GM23338 (cell line): ENCODE results near the gene ASPG. TPM values are rescaled to one million over a fixed set of nuclear protein-coding genes. Genes with fewer than 3 reads are reported as not detected.

Experiments used
- ATAC-seq: fragments of 200-7000 bp; cut with Tn5 transposase; 3 replicates; pipeline ENCODE4 v1.9.1; 2020
- DNase-seq: peaks from one replicate; pipeline ENCODE4 v3.0.0-alpha.2; 2015; ENCODE audit warnings: low spot score
- H2AFZ ChIP-seq: fragments of 200-600 bp; sonication (generic); 2 replicates; pipeline ENCODE4 v1.8.0; 2016; ENCODE audit warnings: antibody characterized with exemption, mild to moderate bottlenecking, moderate library complexity
- H3F3A ChIP-seq: fragments of 200-600 bp; sonication (generic); replicated peaks from 2 replicates; pipeline ENCODE4 v1.8.0; 2017; ENCODE audit warnings: antibody characterized with exemption, mixed run types, low read depth
- H3K27ac ChIP-seq: fragments of 200-600 bp; sonication (generic); 2 replicates; pipeline ENCODE4 v1.6.1; 2016; ENCODE audit warnings: low read depth
- H3K27me3 ChIP-seq: fragments of 200-600 bp; sonication (generic); 2 replicates; pipeline ENCODE4 v1.8.0; 2016; ENCODE audit warnings: mild to moderate bottlenecking, mixed run types, moderate library complexity; ENCODE audit not compliant: insufficient read depth
- H3K36me3 ChIP-seq: fragments of 200-600 bp; sonication (generic); 2 replicates; pipeline ENCODE4 v1.8.0; 2016; ENCODE audit warnings: mild to moderate bottlenecking; ENCODE audit not compliant: insufficient read depth
- H3K4me1 ChIP-seq: fragments of 200-600 bp; sonication (generic); 2 replicates; pipeline ENCODE4 v1.8.0; 2016; ENCODE audit warnings: mild to moderate bottlenecking, moderate library complexity; ENCODE audit not compliant: insufficient read depth
- H3K4me2 ChIP-seq: fragments of 200-600 bp; sonication (generic); 2 replicates; pipeline ENCODE4 v1.7.1; 2017; ENCODE audit warnings: mixed run types
- H3K4me3 ChIP-seq: fragments of 200-600 bp; sonication (generic); 2 replicates; pipeline ENCODE4 v1.6.1; 2016; ENCODE audit warnings: mixed run types
- H3K79me2 ChIP-seq: fragments of 200-600 bp; sonication (generic); replicated peaks from 2 replicates; pipeline ENCODE4 v1.8.0; 2017; ENCODE audit warnings: mild to moderate bottlenecking; ENCODE audit not compliant: insufficient read depth
- H3K9me2 ChIP-seq: fragments of 200-600 bp; sonication (generic); 2 replicates; pipeline ENCODE4 v1.8.0; 2017; ENCODE audit not compliant: insufficient read depth
- H4K20me1 ChIP-seq: fragments of 200-600 bp; sonication (generic); replicated peaks from 2 replicates; pipeline ENCODE4 v1.8.0; 2017; ENCODE audit warnings: mild to moderate bottlenecking; ENCODE audit not compliant: insufficient read depth
- H3K27ac Mint-ChIP-seq: 2 replicates; pipeline ENCODE4 v1.8.0; 2020; ENCODE audit warnings: inconsistent platforms, mild to moderate bottlenecking, moderate library complexity, mixed read lengths
- H3K27me3 Mint-ChIP-seq: 3 replicates; pipeline ENCODE4 v1.8.0; 2022; ENCODE audit warnings: low read depth, mild to moderate bottlenecking, moderate library complexity, mixed read lengths, inconsistent platforms; ENCODE audit not compliant: insufficient read depth, poor library complexity
- H3K36me3 Mint-ChIP-seq: 3 replicates; pipeline ENCODE4 v1.8.0; 2021; ENCODE audit warnings: low read depth, mild to moderate bottlenecking, inconsistent platforms, moderate library complexity, mixed read lengths
- H3K4me1 Mint-ChIP-seq: 3 replicates; pipeline ENCODE4 v1.8.0; 2020; ENCODE audit warnings: mild to moderate bottlenecking, inconsistent platforms, mixed read lengths
- H3K4me3 Mint-ChIP-seq: 3 replicates; pipeline ENCODE4 v1.8.0; 2021; ENCODE audit warnings: moderate library complexity, mild to moderate bottlenecking, inconsistent platforms, mixed read lengths
- H3K9me3 Mint-ChIP-seq: 3 replicates; pipeline ENCODE4 v1.8.0; 2020; ENCODE audit warnings: moderate library complexity, mild to moderate bottlenecking, inconsistent platforms, mixed read lengths
- ETS1 ChIP-seq: IDR thresholded peaks from 2 replicates; pipeline ENCODE4 v1.6.1; 2016; ENCODE audit warnings: antibody characterized with exemption
- EZH2 ChIP-seq: fragments of 200-600 bp; sonication (generic); IDR thresholded peaks from one replicate; pipeline ENCODE4 v1.8.0; 2017; ENCODE audit warnings: antibody characterized with exemption, mild to moderate bottlenecking, low read depth; ENCODE audit not compliant: unreplicated experiment
- EZH2phosphoT487 ChIP-seq: fragments of 200-600 bp; sonication (generic); IDR thresholded peaks from one replicate; pipeline ENCODE4 v1.8.1; 2018; ENCODE audit warnings: antibody characterized with exemption; ENCODE audit not compliant: unreplicated experiment
- JUNB ChIP-seq: IDR thresholded peaks from one replicate; pipeline ENCODE4 v1.6.1; 2016; ENCODE audit warnings: antibody characterized with exemption; ENCODE audit not compliant: unreplicated experiment
- REST ChIP-seq: IDR thresholded peaks from one replicate; pipeline ENCODE4 v1.6.1; 2018; ENCODE audit warnings: antibody characterized with exemption; ENCODE audit not compliant: unreplicated experiment
- ZNF331 ChIP-seq: fragments of 250-450 bp; sonication (Bioruptor Pico); IDR thresholded peaks from 2 replicates; pipeline ENCODE4 v1.5.0; 2020; ENCODE audit warnings: low read depth, mild to moderate bottlenecking, moderate library complexity
- ZNF462 ChIP-seq: fragments of 250-450 bp; sonication (Bioruptor Pico); IDR thresholded peaks from 2 replicates; pipeline ENCODE4 v1.5.0; 2020; ENCODE audit warnings: mild to moderate bottlenecking, moderate library complexity
- polyA plus RNA-seq: library from polyadenylated mRNA; unstranded; fragments of >200 nt; fragmentation: Nextera tagmentation; extraction: Ambion mirVana; gene quantifications from 2 replicates; pipeline ENCODE4 v1.2.1, GENCODE V29; 2016
- total RNA-seq: library from RNA; depleted of rRNA; stranded (reverse); fragments of >200 nt; shearing (Covaris generic); gene quantifications from 2 replicates; pipeline ENCODE4 v1.2.3, GENCODE V29; 2014

ASPG gene
- total and polyA plus RNA-seq, 2 experiments from 2014 or later: 0.61 to 6.2 TPM

GRCh38 chr14:104091061-104091926 is 5.8 kb downstream of the ASPG start:
- no peaks in the 10 kb centered on the region for H3K9me2 ChIP-seq
- Mint-ChIP-seq H3K27me3 (peaks cover 13% of the 10 kb centered on the region), H3K27ac (no peak overlapping the region), H3K4me3 (no peak overlapping the region), H3K9me3 (0 out of 3 replicates have a peak, but pooled peaks cover 2% of the 10 kb centered on the region), H3K36me3 (no peaks in the 10 kb centered on the region), H3K4me1 (peaks cover 7% of the 10 kb centered on the region; the same call in 2 of the 3 replicates)
- no peak overlapping the region for H3K27ac ChIP-seq
- peaks cover 5% of the 10 kb centered on the region; the same call in 1 of the 2 replicates for H3K4me1 ChIP-seq
- H2AFZ ChIP-seq: no peak overlapping the region
- H3K79me2 ChIP-seq: no peaks in the 10 kb centered on the region
- no peaks in the 10 kb centered on the region for H3K36me3 ChIP-seq
- no peaks in the 10 kb centered on the region for H4K20me1 ChIP-seq
- no peak for DNase-seq
- TF ChIP-seq ZNF331: no peak
- no peak for TF ChIP-seq REST
- TF ChIP-seq JUNB: no peak
- TF ChIP-seq EZH2phosphoT487: no peak
- no peak for TF ChIP-seq ZNF462
- no peak for TF ChIP-seq EZH2
- no peak for TF ChIP-seq ETS1
- no peak overlapping the region for H3K4me3 ChIP-seq
- no peaks in the 10 kb centered on the region for H3F3A ChIP-seq
- peaks cover 2% of the 10 kb centered on the region; the same call in 1 of the 2 replicates for H3K27me3 ChIP-seq
- no peak overlapping the region for H3K4me2 ChIP-seq
- ATAC-seq: no peak
